Activated B cell treated with CpG ODN at 0.5 μM for 24 hours (primary cell): ENCODE data around the gene DLEC1. TPM values are rescaled to one million over a fixed set of nuclear protein-coding genes. Genes with fewer than 3 reads are reported as not detected.

ENCODE experiments used
- ATAC-seq: fragments of 200-7000 bp; cut with Tn5 transposase; one replicate; pipeline ENCODE4 v1.10.0; 2021; ENCODE audit warnings: low read depth, mild to moderate bottlenecking, moderate library complexity
- CTCF ChIA-PET: fragments of 350-600 bp; sonication (Branson Sonifier 250); formaldehyde crosslinking; loops from one replicate; lab custom pipeline; 2021; ENCODE audit warnings: antibody characterized with exemption; lab: Charles Lee
- POLR2A ChIA-PET: fragments of 350-600 bp; sonication (Branson Sonifier 250); formaldehyde crosslinking; loops from one replicate; lab custom pipeline; 2021; ENCODE audit warnings: antibody characterized with exemption; lab: Charles Lee
- DNase-seq: peaks from one replicate; pipeline ENCODE4 v3.0.0; 2022
- H3K27ac Mint-ChIP-seq: one replicate; pipeline ENCODE4 v1.8.0; 2020; ENCODE audit warnings: mixed read lengths
- H3K27me3 Mint-ChIP-seq: one replicate; pipeline ENCODE4 v1.8.0; 2021; ENCODE audit warnings: mixed read lengths
- H3K36me3 Mint-ChIP-seq: one replicate; pipeline ENCODE4 v1.8.0; 2021; ENCODE audit warnings: low read depth, mixed read lengths
- H3K4me1 Mint-ChIP-seq: one replicate; pipeline ENCODE4 v1.8.0; 2021; ENCODE audit warnings: mixed read lengths
- H3K4me3 Mint-ChIP-seq: one replicate; pipeline ENCODE4 v1.8.0; 2020; ENCODE audit warnings: mild to moderate bottlenecking, mixed read lengths
- H3K9me3 Mint-ChIP-seq: one replicate; pipeline ENCODE4 v1.8.0; 2020; ENCODE audit warnings: mixed read lengths
- intact Hi-C: fragments of 100-400 bp; cut with micrococcal nuclease; formaldehyde crosslinking; loops from one replicate; pipeline ENCODE4 v1.15.1; 2024
- total RNA-seq: library from RNA; stranded (reverse); gene quantifications from 2 replicates; pipeline ENCODE4 v1.2.3, GENCODE V29; 2022
- TF ChIP-seq, protein P1 (sequence below): fragments of 200-600 bp; IDR thresholded peaks from one replicate; pipeline ENCODE4 v1.8.0; 2022; ENCODE audit warnings: antibody characterized with exemption, mild to moderate bottlenecking

DLEC1 gene
- total RNA-seq, 1 donor from 2014 or later = 0.11 TPM

DNA sequence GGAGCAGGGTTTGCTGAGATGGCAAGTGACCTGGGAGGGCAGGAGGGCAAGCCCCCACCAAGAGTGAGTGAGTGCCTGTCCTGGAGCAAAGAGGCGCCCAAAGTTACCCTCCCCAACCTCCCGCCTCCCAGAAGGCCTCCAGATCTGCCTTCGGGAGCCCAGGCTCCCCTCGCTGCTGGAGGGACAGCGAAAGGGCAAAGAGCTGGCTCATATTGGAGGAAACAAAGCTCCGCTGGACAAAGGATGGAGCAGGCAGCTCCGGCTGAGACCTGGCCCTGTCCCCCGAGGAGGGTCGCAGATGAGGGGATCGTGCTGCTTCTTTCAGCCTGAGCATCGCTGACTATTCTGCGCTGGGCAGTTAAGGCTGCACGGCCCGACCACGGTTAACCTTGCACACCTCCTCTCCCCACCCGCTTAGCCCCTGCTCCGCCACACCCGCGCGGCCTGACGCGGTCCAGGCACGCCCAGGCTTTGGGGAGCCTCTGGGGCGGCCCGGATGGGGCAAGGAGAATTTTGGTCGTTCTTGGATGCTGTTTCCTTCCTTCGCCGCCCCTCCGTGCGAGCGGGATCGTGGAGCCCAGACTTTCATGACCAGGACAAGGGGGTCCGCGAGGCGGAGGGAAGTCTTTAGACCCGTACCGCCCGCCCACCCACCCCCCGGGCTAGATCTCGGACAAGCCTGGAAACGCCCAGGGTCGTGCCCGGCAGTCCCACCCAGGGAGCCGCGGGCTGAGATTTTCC is 10.2 kb upstream of the DLEC1 start:
- TF ChIP-seq, protein P1, sequence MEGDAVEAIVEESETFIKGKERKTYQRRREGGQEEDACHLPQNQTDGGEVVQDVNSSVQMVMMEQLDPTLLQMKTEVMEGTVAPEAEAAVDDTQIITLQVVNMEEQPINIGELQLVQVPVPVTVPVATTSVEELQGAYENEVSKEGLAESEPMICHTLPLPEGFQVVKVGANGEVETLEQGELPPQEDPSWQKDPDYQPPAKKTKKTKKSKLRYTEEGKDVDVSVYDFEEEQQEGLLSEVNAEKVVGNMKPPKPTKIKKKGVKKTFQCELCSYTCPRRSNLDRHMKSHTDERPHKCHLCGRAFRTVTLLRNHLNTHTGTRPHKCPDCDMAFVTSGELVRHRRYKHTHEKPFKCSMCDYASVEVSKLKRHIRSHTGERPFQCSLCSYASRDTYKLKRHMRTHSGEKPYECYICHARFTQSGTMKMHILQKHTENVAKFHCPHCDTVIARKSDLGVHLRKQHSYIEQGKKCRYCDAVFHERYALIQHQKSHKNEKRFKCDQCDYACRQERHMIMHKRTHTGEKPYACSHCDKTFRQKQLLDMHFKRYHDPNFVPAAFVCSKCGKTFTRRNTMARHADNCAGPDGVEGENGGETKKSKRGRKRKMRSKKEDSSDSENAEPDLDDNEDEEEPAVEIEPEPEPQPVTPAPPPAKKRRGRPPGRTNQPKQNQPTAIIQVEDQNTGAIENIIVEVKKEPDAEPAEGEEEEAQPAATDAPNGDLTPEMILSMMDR = no peak
- Mint-ChIP-seq H3K27ac (no peak overlapping the region), H3K4me1 (peaks cover 28% of the 10 kb centered on the region), H3K27me3 (peaks cover 19% of the 10 kb centered on the region), H3K36me3 (peaks cover 5% of the 10 kb centered on the region), H3K9me3 (no peaks in the 10 kb centered on the region), H3K4me3 (peak overlapping the region; percentile 56)
- ChIA-PET CTCF (no interaction called here), POLR2A (interaction anchor here (0.8 to 1.2 kb wide), 2 partner anchors 10 to 11 kb away, joined by 3 read pairs; partner anchors contain the start of gene DLEC1)
- DNase-seq (no peak), ATAC-seq (no peak)
- intact Hi-C loops = no loop called here

DNA sequence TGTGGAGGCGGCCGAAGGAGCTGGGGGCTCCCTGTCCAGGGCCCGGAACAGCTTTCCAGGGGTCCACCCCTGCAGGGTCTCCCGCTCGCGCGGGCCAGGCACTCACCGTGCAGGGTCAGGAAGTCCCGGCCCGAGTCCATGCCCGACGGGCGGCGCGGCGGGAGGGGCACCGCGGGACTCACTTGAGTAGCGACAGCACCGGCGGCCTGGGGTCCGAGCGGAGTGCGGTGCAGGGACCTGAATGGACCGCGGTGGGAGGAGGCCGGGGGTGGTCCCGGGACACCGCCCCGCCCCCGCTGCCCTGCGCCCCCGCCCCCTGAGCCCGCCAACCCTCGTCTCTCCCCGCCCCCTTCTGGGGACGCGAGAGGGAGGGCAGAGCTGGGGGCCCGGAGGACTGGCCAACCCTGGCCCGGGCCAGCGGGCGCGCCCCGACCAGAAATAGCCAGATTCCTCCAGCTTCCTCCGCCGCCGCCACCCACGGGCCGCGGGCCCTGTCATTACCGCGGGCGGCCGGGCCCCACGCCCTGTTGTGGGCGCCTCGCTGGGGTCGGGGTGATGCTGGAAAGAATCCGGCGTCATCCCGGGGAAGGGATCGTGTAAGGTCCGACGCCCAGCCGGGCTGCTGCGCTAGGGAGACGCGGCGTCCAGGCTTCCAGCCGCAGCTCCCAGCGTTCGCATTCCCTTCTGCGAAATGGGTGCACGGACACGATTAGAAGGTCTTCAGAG is 9.4 kb upstream of the DLEC1 start, which contains the start of gene PLCD1:
Gene PLCD1 (minus strand): TSS at position 243 of the 726 bp plus-strand sequence. CDS start 103 bp downstream, at position 140.
- H3K27ac Mint-ChIP-seq = no peak within 1 kb of the TSS
- TF ChIP-seq, protein P1 = no peak
- peaks cover 20% of the 10 kb centered on the region for H3K4me1 Mint-ChIP-seq
- intact Hi-C loops = no loop called here
- peak within 1 kb of the TSS; percentile 56 for H3K4me3 Mint-ChIP-seq
- H3K36me3 Mint-ChIP-seq = peaks cover 2% of the 10 kb centered on the region
- no peak for DNase-seq
- POLR2A ChIA-PET = interaction anchor here (0.6 to 0.8 kb wide), 2 partner anchors 10 to 564 kb away, joined by 3 to 4 read pairs; partner anchors contain the start of gene DLEC1
- no peak for ATAC-seq
- CTCF ChIA-PET = no interaction called here
- peaks cover 22% of the 10 kb centered on the region for H3K27me3 Mint-ChIP-seq
- no peaks in the 10 kb centered on the region for H3K9me3 Mint-ChIP-seq

DNA sequence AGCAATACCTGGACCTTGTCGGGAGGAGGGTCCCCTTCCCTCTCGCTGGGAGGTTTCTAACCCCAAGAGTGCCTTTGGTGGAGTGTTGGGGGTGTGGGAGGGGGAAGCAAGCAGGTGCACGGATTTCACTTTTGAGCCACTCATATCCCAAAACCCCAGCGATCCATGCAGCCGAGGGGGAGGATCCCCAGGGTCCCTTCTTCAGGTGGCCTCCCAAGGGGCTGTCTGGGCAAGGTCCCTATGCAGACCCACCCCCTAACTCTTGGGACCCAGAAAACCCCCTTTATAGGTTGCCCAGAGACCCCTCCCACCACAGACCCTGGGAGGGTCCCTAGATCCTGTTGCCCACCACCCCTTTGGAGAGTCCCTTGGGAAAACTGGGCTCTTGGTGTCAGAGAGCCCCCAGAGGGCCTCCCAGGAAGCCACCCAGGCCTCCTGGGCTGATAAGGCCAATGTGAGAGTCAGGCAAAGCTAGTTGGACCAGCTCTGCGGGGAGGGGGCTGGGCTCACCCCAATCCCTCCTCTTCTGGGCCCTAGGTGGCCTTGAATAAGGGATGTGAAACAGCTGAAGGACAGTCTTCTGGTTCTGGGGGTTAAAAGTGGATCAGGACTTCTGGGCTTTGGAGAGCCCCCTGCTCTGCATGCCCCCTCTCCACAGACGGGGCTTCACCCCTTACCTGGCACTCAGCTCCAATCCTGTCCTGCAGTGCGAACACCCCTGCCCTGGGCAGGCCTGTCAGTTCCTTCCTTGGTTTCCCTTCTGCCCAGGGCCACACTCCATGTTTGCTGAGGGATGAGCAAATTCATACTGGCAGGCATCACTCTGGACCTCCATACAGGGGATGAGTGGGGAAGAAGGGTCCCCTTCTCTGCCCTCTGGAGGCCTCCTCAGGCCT is 8.6 kb upstream of the DLEC1 start:
- ChIA-PET CTCF (no interaction called here), POLR2A (interaction anchor here (0.6 to 0.8 kb wide), 2 partner anchors 9 to 563 kb away, joined by 3 to 4 read pairs; partner anchors contain the start of gene DLEC1)
- DNase-seq (no peak), ATAC-seq (no peak)
- Mint-ChIP-seq H3K4me1 (peaks cover 13% of the 10 kb centered on the region), H3K9me3 (no peaks in the 10 kb centered on the region), H3K27ac (no peak overlapping the region), H3K36me3 (no peaks in the 10 kb centered on the region), H3K27me3 (peaks cover 24% of the 10 kb centered on the region), H3K4me3 (peak overlapping the region; percentile 56)
- intact Hi-C loops = no loop called here
- TF ChIP-seq, protein P1 = no peak

DNA sequence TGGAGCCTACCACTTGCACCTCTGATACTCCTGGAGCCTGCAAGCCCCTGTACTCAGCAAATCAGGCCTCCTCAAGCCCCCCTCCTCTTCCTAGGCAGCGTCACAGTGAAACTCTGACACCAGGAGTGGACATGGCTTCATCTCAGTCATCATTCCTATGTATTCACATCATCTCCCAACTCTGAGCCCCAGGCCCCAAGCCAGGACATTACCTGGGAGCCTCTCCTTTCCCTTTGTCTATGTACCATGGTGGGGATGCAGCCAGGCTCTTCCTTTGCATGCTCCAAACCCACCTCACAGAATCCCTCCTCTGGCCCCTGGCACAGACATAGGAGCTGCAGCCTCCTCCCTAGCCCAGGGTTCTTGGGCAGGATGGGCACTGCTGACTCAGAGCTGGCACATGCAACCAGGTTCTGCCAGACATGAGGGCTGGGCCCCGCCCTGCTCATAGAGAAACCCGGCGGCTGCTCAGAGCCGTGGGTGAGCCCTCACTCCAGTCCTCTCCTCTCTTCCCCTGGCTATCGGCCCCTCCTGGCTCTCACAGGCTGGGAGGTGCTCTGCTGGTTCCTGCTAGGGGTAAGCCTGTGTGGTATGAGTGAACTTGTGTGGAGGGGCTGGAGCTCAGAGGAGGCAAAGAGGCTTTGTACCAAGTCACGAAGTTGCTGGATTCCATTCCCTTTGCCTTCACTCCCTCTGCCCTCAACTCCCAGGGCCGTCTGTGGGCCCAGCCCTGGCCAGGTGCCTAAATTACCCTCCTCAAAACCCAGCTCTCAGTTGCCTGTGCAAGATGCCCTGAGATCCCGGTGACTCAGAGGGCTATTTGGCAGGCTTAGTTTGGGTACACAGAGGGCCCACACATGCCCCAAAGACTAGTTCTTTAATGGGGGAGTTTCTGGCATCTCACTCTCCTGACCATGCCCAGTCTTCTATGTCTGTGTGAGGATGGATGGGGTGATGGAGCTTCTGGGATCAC is 7.7 kb upstream of the DLEC1 start:
- Mint-ChIP-seq H3K36me3 (no peaks in the 10 kb centered on the region), H3K27me3 (peaks cover 24% of the 10 kb centered on the region), H3K9me3 (no peaks in the 10 kb centered on the region), H3K4me3 (peak overlapping the region; percentile 37), H3K4me1 (peaks cover 8% of the 10 kb centered on the region), H3K27ac (no peak overlapping the region)
- DNase-seq (no peak), ATAC-seq (no peak)
- intact Hi-C loops = no loop called here
- CTCF ChIA-PET = no interaction called here
- POLR2A ChIA-PET = no interaction called here
- TF ChIP-seq, protein P1 = no peak
